ENCODE data around the gene SYT7.

DNA sequence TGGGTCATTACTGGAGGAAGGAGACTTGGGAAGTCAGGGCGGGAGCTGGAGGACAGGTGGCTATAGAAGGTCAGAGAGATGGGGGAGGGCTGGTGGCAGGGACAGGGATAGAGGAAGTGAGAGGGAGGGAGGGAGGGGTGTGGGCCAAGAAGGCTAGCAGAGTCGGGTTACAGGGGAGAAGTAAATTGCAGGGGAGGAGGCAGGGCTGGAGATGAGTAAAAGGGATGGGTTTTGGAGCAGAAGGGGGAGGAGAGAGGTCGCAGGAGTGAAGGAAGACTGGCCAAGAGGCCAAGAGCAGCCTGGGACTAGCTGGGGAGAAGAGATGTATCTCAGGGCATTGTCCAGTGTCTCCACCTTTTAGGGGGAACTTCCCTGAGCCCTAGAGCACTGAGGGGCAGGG, 39.3 kb downstream of the SYT7 start:
- TF ChIP-seq, protein P1, sequence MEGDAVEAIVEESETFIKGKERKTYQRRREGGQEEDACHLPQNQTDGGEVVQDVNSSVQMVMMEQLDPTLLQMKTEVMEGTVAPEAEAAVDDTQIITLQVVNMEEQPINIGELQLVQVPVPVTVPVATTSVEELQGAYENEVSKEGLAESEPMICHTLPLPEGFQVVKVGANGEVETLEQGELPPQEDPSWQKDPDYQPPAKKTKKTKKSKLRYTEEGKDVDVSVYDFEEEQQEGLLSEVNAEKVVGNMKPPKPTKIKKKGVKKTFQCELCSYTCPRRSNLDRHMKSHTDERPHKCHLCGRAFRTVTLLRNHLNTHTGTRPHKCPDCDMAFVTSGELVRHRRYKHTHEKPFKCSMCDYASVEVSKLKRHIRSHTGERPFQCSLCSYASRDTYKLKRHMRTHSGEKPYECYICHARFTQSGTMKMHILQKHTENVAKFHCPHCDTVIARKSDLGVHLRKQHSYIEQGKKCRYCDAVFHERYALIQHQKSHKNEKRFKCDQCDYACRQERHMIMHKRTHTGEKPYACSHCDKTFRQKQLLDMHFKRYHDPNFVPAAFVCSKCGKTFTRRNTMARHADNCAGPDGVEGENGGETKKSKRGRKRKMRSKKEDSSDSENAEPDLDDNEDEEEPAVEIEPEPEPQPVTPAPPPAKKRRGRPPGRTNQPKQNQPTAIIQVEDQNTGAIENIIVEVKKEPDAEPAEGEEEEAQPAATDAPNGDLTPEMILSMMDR (IDR thresholded peaks at IDR 0.05; ENCODE audit: borderline replicate concordance, extremely low read depth, low read length, poor library complexity, severe bottlenecking), result no peak
- TF ChIP-seq EZH2 (IDR thresholded peaks at IDR 0.05; ENCODE audit: borderline replicate concordance, low read depth, low read length, severe bottlenecking), result no peak

All from DND-41 (cell line).